Hepatocyte (in vitro differentiated cells): ENCODE data around the gene PCDHGC5.

Source experiments
- EZH2phosphoT487 ChIP-seq: fragments of 200-600 bp; sonication (generic); IDR thresholded peaks from one replicate; pipeline ENCODE4 v1.6.1; 2018; ENCODE audit warnings: antibody characterized with exemption, mild to moderate bottlenecking, low read depth, moderate library complexity; ENCODE audit not compliant: unreplicated experiment, severe bottlenecking
- TF ChIP-seq, protein P1 (sequence below): fragments of 200-600 bp; sonication (generic); IDR thresholded peaks from 2 replicates; pipeline ENCODE4 v1.5.1; 2016; ENCODE audit warnings: antibody characterized with exemption, mild to moderate bottlenecking; ENCODE audit not compliant: poor library complexity

GRCh38 chr5:141493500-141494422 is 4.9 kb downstream of the PCDHGC5 start:
- TF ChIP-seq, protein P1, sequence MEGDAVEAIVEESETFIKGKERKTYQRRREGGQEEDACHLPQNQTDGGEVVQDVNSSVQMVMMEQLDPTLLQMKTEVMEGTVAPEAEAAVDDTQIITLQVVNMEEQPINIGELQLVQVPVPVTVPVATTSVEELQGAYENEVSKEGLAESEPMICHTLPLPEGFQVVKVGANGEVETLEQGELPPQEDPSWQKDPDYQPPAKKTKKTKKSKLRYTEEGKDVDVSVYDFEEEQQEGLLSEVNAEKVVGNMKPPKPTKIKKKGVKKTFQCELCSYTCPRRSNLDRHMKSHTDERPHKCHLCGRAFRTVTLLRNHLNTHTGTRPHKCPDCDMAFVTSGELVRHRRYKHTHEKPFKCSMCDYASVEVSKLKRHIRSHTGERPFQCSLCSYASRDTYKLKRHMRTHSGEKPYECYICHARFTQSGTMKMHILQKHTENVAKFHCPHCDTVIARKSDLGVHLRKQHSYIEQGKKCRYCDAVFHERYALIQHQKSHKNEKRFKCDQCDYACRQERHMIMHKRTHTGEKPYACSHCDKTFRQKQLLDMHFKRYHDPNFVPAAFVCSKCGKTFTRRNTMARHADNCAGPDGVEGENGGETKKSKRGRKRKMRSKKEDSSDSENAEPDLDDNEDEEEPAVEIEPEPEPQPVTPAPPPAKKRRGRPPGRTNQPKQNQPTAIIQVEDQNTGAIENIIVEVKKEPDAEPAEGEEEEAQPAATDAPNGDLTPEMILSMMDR = no peak
- no peak for TF ChIP-seq EZH2phosphoT487
